Islet of Langerhans (tissue), 1 donor: Measurements from ENCODE around the gene UBE2O.

Source experiments
- FAIRE-seq: peaks from one replicate; lab custom pipeline; 2011; peaks lifted over from hg19 to GRCh38; lab: Jason Lieb, UNC

UBE2O gene

GRCh38 chr17:76466775-76467130 lies 13.8 kb upstream of the UBE2O start:
- FAIRE-seq: no peak

- FAIRE-seq: no peak
Measured at GRCh38 chr17:76462556-76463290, 9.8 kb upstream of the UBE2O start.

- no peak for FAIRE-seq
Measured at GRCh38 chr17:76461765-76462555, 9.0 kb upstream of the UBE2O start.

- FAIRE-seq: no peak
Measured at GRCh38 chr17:76459674-76460073, 6.7 kb upstream of the UBE2O start.

GRCh38 chr17:76458580-76459490 lies 5.9 kb upstream of the UBE2O start:
- no peak for FAIRE-seq

- FAIRE-seq: no peak
Measured at GRCh38 chr17:76453431-76453743, 435 bp upstream of the UBE2O start.

- FAIRE-seq: no peak
Measured at GRCh38 chr17:76452127-76452659, 759 bp downstream of the UBE2O start.

- no peak for FAIRE-seq
Measured at GRCh38 chr17:76451506-76451905, 1.4 kb downstream of the UBE2O start.

GRCh38 chr17:76449126-76449525 lies 3.8 kb downstream of the UBE2O start:
- no peak for FAIRE-seq

GRCh38 chr17:76447931-76448652 lies 4.9 kb downstream of the UBE2O start:
- no peak for FAIRE-seq

- FAIRE-seq: no peak
Measured at GRCh38 chr17:76446449-76447231, 6.3 kb downstream of the UBE2O start.

- no peak for FAIRE-seq
Measured at GRCh38 chr17:76445697-76446448, 7.1 kb downstream of the UBE2O start.

GRCh38 chr17:76444518-76445311 lies 8.2 kb downstream of the UBE2O start:
- no peak for FAIRE-seq

- no peak for FAIRE-seq
Measured at GRCh38 chr17:76442341-76443338, 10.3 kb downstream of the UBE2O start.

- no peak for FAIRE-seq
Measured at GRCh38 chr17:76441686-76442340, 11.1 kb downstream of the UBE2O start.

- no peak for FAIRE-seq
Measured at GRCh38 chr17:76440751-76441362, 12.1 kb downstream of the UBE2O start.

- no peak for FAIRE-seq
Measured at GRCh38 chr17:76439314-76439928, 13.5 kb downstream of the UBE2O start.
